GM21447 (cell line): ENCODE measurements around the gene OR2W3.

Source experiments
- ATAC-seq: cut with Tn5 transposase; IDR thresholded peaks from one replicate; pipeline ENCODE4 v1.9.1; 2021; ENCODE audit not compliant: unreplicated experiment

OR2W3 gene

GRCh38 chr1:247914941-247915662 lies 19.7 kb downstream of the OR2W3 start:
- ATAC-seq = no peak

GRCh38 chr1:247919952-247920351 lies 24.6 kb downstream of the OR2W3 start, which contains the start of gene OR2T8:
TSS of gene OR2T8 (plus strand) at chr1:247920252. CDS start at chr1:247921018, 766 bp downstream.
- ATAC-seq = no peak

GRCh38 chr1:247923941-247924340 lies 28.6 kb downstream of the OR2W3 start:
- ATAC-seq = no peak

GRCh38 chr1:247924868-247925267 lies 29.5 kb downstream of the OR2W3 start, which contains the start of gene OR2AJ1:
TSS of gene OR2AJ1 (plus strand) at chr1:247924889. CDS start at chr1:247933769, 8,880 bp downstream.
- no peak for ATAC-seq

- ATAC-seq = no peak
Observed at GRCh38 chr1:247933989-247934388, 38.6 kb downstream of the OR2W3 start.

GRCh38 chr1:247935781-247936180 lies 40.4 kb downstream of the OR2W3 start:
- ATAC-seq = no peak

GRCh38 chr1:247936415-247936814 lies 41.0 kb downstream of the OR2W3 start:
- ATAC-seq = no peak

- ATAC-seq = peak; percentile 99
Observed at GRCh38 chr1:247936965-247937734, 41.8 kb downstream of the OR2W3 start.

GRCh38 chr1:247942624-247943023 lies 47.2 kb downstream of the OR2W3 start:
- no peak for ATAC-seq
